CD4-positive, alpha-beta T cell (primary cell): ENCODE data around the gene ING3. TPM values are rescaled to one million over a fixed set of nuclear protein-coding genes. Genes with fewer than 3 reads are reported as not detected.
"Not testable (repeated sequence)": the region's sequence is repeated elsewhere in the genome, so short reads cannot be mapped to it uniquely, and the experiment has no call there.

Experiments
- ATAC-seq: fragments of 200-7000 bp; cut with Tn5 transposase; one replicate; pipeline ENCODE4 v1.10.0; 2022; ENCODE audit warnings: mild to moderate bottlenecking; ENCODE audit not compliant: poor library complexity
- CTCF ChIA-PET: fragments of 350-600 bp; sonication (Branson Sonifier 250); formaldehyde crosslinking; loops from one replicate; lab custom pipeline; 2021; ENCODE audit warnings: antibody characterized with exemption, inconsistent platforms; lab: Charles Lee
- POLR2A ChIA-PET: fragments of 350-600 bp; sonication (Branson Sonifier 250); formaldehyde crosslinking; loops from one replicate; lab custom pipeline; 2021; ENCODE audit warnings: antibody characterized with exemption, inconsistent platforms; lab: Charles Lee
- DNase-seq, 14 experiments: peaks; one replicate each; pipeline ENCODE4 v3.0.0-alpha.2; 2013 to 2020; ENCODE audit warnings: mixed read lengths in 2 of 14
- H3K27ac ChIP-seq, 2 donors: one replicate each; pipeline versions ENCODE4 v1.5.1 to v1.7.0; 2013; ENCODE audit warnings: low read length in 2 of 2, low read depth in 1 of 2, mild to moderate bottlenecking in 1 of 2
- H3K27me3 ChIP-seq, 2 experiments: 1 replicate in 1 of 2; 2 replicates in 1 of 2; pipeline versions ENCODE4 v1.6.1 to v1.7.0; 2013; ENCODE audit warnings: low read length in 2 of 2, control low read depth in 1 of 2, mild to moderate bottlenecking in 1 of 2, moderate library complexity in 1 of 2; ENCODE audit not compliant: insufficient read depth in 2 of 2, control insufficient read depth in 1 of 2
- H3K36me3 ChIP-seq: one replicate; pipeline ENCODE4 v1.6.1; 2013; ENCODE audit warnings: low read length, control low read depth; ENCODE audit not compliant: insufficient read depth
- H3K4me1 ChIP-seq: one replicate; pipeline ENCODE4 v1.6.1; 2013; ENCODE audit warnings: low read length, control low read depth; ENCODE audit not compliant: insufficient read depth
- H3K4me3 ChIP-seq: one replicate; pipeline ENCODE4 v1.5.1; 2013; ENCODE audit warnings: mild to moderate bottlenecking, low read length, moderate library complexity
- H3K9me3 ChIP-seq, 2 experiments: 1 replicate in 1 of 2; 2 replicates in 1 of 2; pipeline versions ENCODE4 v1.6.1 to v1.7.0; 2013; ENCODE audit warnings: low read length in 2 of 2, mild to moderate bottlenecking in 2 of 2, control low read depth in 1 of 2, moderate library complexity in 1 of 2; ENCODE audit not compliant: control insufficient read depth in 1 of 2, insufficient read depth in 1 of 2
- H3K27ac Mint-ChIP-seq: one replicate; pipeline ENCODE4 v1.8.0; 2020; ENCODE audit warnings: mixed read lengths
- H3K27me3 Mint-ChIP-seq: one replicate; pipeline ENCODE4 v1.8.0; 2021; ENCODE audit warnings: mixed read lengths
- H3K36me3 Mint-ChIP-seq: one replicate; pipeline ENCODE4 v1.8.0; 2021; ENCODE audit warnings: low read depth, mixed read lengths
- H3K4me1 Mint-ChIP-seq: one replicate; pipeline ENCODE4 v1.8.0; 2021; ENCODE audit warnings: low read depth, mixed read lengths
- H3K4me3 Mint-ChIP-seq: one replicate; pipeline ENCODE4 v1.8.0; 2020; ENCODE audit warnings: mild to moderate bottlenecking, mixed read lengths
- H3K9me3 Mint-ChIP-seq: one replicate; pipeline ENCODE4 v1.8.0; 2020; ENCODE audit warnings: mixed read lengths
- intact Hi-C, 2 experiments: fragments of 100-400 bp; cut with DNase I in 1 of 2; cut with micrococcal nuclease in 1 of 2; formaldehyde crosslinking; loops; one replicate each; pipeline versions ENCODE4 v1.15.1 to v1.9.0; 2023 to 2025; cut with DNase I, micrococcal nuclease
- total RNA-seq, 174 experiments: library from RNA in 2 of 174; stranded (reverse) in 2 of 174; gene quantifications; one replicate each; pipeline ENCODE4 v1.2.3 and lab custom pipeline; 2021 to 2026
- TF ChIP-seq, protein P1 (sequence below): fragments of 200-600 bp; IDR thresholded peaks from one replicate; pipeline ENCODE4 v1.8.0; 2022; ENCODE audit warnings: antibody characterized with exemption, mild to moderate bottlenecking

ING3 gene
- total RNA-seq, 2 experiments from 2014 or later, result 37.9 to 39.3 TPM

- Histone ChIP-seq H3K27ac (no peak overlapping the region), H3K4me3 (no peak overlapping the region), H3K4me1 (no peaks in the 10 kb centered on the region), H3K27me3 (no peaks in the 10 kb centered on the region), H3K9me3 (no peaks in the 10 kb centered on the region), H3K36me3 (peaks cover 12% of the 10 kb centered on the region)
- H3K4me3 Mint-ChIP-seq, result no peak overlapping the region
- no peak overlapping the region for H3K27ac Mint-ChIP-seq
- peaks cover 22% of the 10 kb centered on the region for H3K36me3 Mint-ChIP-seq
- POLR2A ChIA-PET, result interaction anchor here (0.8 to 1.6 kb wide), 2 partner anchors 10 to 29 kb away, joined by 4 to 7 read pairs; partner anchors contain the start of gene ING3
- H3K4me1 Mint-ChIP-seq, result no peaks in the 10 kb centered on the region
- CTCF ChIA-PET, result no interaction called here
- no peaks in the 10 kb centered on the region for H3K9me3 Mint-ChIP-seq
- DNase-seq (no peak), ATAC-seq (no peak)
- intact Hi-C loops, result loop anchor here in 1 of 2 experiments (10.0 kb wide), 1 partner anchor 415 kb away; the partner anchor contains the start of gene FAM3C
- TF ChIP-seq, protein P1, sequence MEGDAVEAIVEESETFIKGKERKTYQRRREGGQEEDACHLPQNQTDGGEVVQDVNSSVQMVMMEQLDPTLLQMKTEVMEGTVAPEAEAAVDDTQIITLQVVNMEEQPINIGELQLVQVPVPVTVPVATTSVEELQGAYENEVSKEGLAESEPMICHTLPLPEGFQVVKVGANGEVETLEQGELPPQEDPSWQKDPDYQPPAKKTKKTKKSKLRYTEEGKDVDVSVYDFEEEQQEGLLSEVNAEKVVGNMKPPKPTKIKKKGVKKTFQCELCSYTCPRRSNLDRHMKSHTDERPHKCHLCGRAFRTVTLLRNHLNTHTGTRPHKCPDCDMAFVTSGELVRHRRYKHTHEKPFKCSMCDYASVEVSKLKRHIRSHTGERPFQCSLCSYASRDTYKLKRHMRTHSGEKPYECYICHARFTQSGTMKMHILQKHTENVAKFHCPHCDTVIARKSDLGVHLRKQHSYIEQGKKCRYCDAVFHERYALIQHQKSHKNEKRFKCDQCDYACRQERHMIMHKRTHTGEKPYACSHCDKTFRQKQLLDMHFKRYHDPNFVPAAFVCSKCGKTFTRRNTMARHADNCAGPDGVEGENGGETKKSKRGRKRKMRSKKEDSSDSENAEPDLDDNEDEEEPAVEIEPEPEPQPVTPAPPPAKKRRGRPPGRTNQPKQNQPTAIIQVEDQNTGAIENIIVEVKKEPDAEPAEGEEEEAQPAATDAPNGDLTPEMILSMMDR, result no peak
- peaks cover 8% of the 10 kb centered on the region for H3K27me3 Mint-ChIP-seq
These were observed 29.4 kb downstream of the ING3 start for GRCh38 chr7:120979765-120980499.

DNA sequence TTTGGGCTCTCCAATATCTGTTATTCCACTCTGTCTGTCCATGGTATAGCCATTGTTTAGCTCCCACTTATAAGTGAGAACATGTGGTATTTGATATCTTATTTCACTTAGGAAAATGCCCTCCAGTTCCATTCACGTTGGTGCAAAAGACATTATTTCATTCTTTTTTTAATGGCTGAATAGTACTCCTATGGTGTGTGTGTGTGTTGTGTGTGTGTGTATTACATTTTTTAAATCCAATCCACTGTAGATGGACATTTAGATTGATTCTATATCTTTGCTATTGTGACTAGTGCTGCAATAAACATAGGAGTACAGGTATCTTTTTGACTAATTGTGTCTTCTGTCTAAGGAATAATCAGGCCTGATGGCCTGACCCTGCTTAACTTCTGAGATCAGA lies 30.5 kb downstream of the ING3 start:
- intact Hi-C loops, result loop anchor here in 1 of 2 experiments (10.0 kb wide), 1 partner anchor 414 kb away; the partner anchor contains the start of gene FAM3C
- POLR2A ChIA-PET, result no interaction called here

GRCh38 chr7:120981888-120982615 lies 31.5 kb downstream of the ING3 start:
- ATAC-seq, result no peak
- no peaks in the 10 kb centered on the region for H3K4me1 ChIP-seq
- no peak overlapping the region for H3K4me3 ChIP-seq
- no peak overlapping the region for H3K27ac Mint-ChIP-seq
- no peak for DNase-seq
- POLR2A ChIA-PET, result no interaction called here
- H3K27me3 ChIP-seq, result peaks cover 0 to 15% of the 10 kb centered on the region in 2 experiments
- H3K9me3 ChIP-seq, result no peaks in the 10 kb centered on the region
- peaks cover 25% of the 10 kb centered on the region for H3K27me3 Mint-ChIP-seq
- H3K36me3 ChIP-seq, result no peaks in the 10 kb centered on the region
- H3K27ac ChIP-seq, result no peak overlapping the region
- no peak overlapping the region for H3K4me3 Mint-ChIP-seq
- no peaks in the 10 kb centered on the region for H3K4me1 Mint-ChIP-seq
- H3K36me3 Mint-ChIP-seq, result peaks cover under 1% of the 10 kb centered on the region
- TF ChIP-seq, protein P1, result no peak
- CTCF ChIA-PET, result no interaction called here
- no peaks in the 10 kb centered on the region for H3K9me3 Mint-ChIP-seq
- intact Hi-C loops, result loop anchor here in 1 of 2 experiments (10.0 kb wide), 1 partner anchor 413 kb away; the partner anchor contains the start of gene FAM3C

More for the DNA sequence above, 30.5 kb downstream of the ING3 start:
- CTCF ChIA-PET, result no interaction called here
- peaks cover 16% of the 10 kb centered on the region for H3K27me3 Mint-ChIP-seq
- no peak overlapping the region for H3K27ac ChIP-seq
- no peaks in the 10 kb centered on the region for H3K4me1 Mint-ChIP-seq
- no peak for DNase-seq
- H3K4me3 ChIP-seq, result no peak overlapping the region
- ATAC-seq, result no peak
- no peaks in the 10 kb centered on the region for H3K9me3 ChIP-seq
- H3K36me3 ChIP-seq, result peaks cover 3% of the 10 kb centered on the region
- no peak overlapping the region for H3K27ac Mint-ChIP-seq
- TF ChIP-seq, protein P1, result no peak
- no peaks in the 10 kb centered on the region for H3K4me1 ChIP-seq
- H3K36me3 Mint-ChIP-seq, result peaks cover 10% of the 10 kb centered on the region
- no peak overlapping the region for H3K4me3 Mint-ChIP-seq
- H3K9me3 Mint-ChIP-seq, result no peaks in the 10 kb centered on the region
- H3K27me3 ChIP-seq, result peaks cover 0 to 6% of the 10 kb centered on the region in 2 experiments

GRCh38 chr7:120983592-120983991 lies 33.0 kb downstream of the ING3 start:
- H3K4me1 ChIP-seq, result peaks cover 12% of the 10 kb centered on the region
- H3K27ac ChIP-seq, POLR2A ChIA-PET, H3K36me3 ChIP-seq, DNase-seq, H3K27ac Mint-ChIP-seq, H3K36me3 Mint-ChIP-seq, H3K4me3 ChIP-seq, ATAC-seq, H3K9me3 ChIP-seq, H3K4me3 Mint-ChIP-seq, CTCF ChIA-PET, H3K9me3 Mint-ChIP-seq: not testable (repeated sequence)
- H3K4me1 Mint-ChIP-seq, result peaks cover 13% of the 10 kb centered on the region
- peaks cover 8 to 23% of the 10 kb centered on the region in 2 experiments for H3K27me3 ChIP-seq
- intact Hi-C loops, result loop anchor here in 1 of 2 experiments (10.0 kb wide), 1 partner anchor 411 kb away; the partner anchor contains the start of gene FAM3C
- H3K27me3 Mint-ChIP-seq, result peaks cover 41% of the 10 kb centered on the region
